B cell (primary cell): ENCODE measurements around the gene VPS26C. TPM values are rescaled to one million over a fixed set of nuclear protein-coding genes. Genes with fewer than 3 reads are reported as not detected.

Source experiments
- ATAC-seq: fragments of 200-7000 bp; cut with Tn5 transposase; one replicate; pipeline ENCODE4 v1.10.0; 2021; ENCODE audit warnings: low read depth, mild to moderate bottlenecking, moderate number of reproducible peaks, moderate library complexity
- CTCF ChIA-PET: fragments of 350-600 bp; sonication (Branson Sonifier 250); formaldehyde crosslinking; loops from one replicate; lab custom pipeline; 2021; ENCODE audit warnings: antibody characterized with exemption, inconsistent platforms; lab: Charles Lee
- POLR2A ChIA-PET: fragments of 350-600 bp; sonication (Branson Sonifier 250); formaldehyde crosslinking; loops from one replicate; lab custom pipeline; 2021; ENCODE audit warnings: antibody characterized with exemption; lab: Charles Lee
- DNase-seq: peaks from one replicate; pipeline ENCODE4 v3.0.0; 2013
- H2AFZ ChIP-seq: 2 replicates; pipeline ENCODE4 v1.6.1; 2012; ENCODE audit warnings: mild to moderate bottlenecking, low read depth, low read length; ENCODE audit not compliant: insufficient read depth, poor library complexity, severe bottlenecking
- H3K27ac ChIP-seq, 2 donors: 1 replicate in 1 of 2; 2 replicates in 1 of 2; pipeline ENCODE4 v1.5.1; 2012 to 2013; ENCODE audit warnings: low read length in 2 of 2, mild to moderate bottlenecking in 2 of 2, moderate library complexity in 1 of 2
- H3K27me3 ChIP-seq, 4 experiments: fragments of 200-600 bp in 1 of 4; sonication (generic) in 1 of 4; replicated peaks in 1 of 4; 1 replicate in 2 of 4; 2 replicates in 2 of 4; pipeline versions ENCODE4 v1.6.1 to v1.7.0; 2013 to 2016; ENCODE audit warnings: low read length in 3 of 4, mild to moderate bottlenecking in 2 of 4, mixed read lengths in 1 of 4, moderate library complexity in 1 of 4; ENCODE audit not compliant: insufficient read depth in 4 of 4, control insufficient read depth in 3 of 4; ENCODE audit errors: control extremely low read depth in 1 of 4
- H3K36me3 ChIP-seq, 2 experiments: replicated peaks in 1 of 2; 1 replicate in 1 of 2; 2 replicates in 1 of 2; pipeline versions ENCODE4 v1.6.1 to v1.7.1; 2013; ENCODE audit warnings: low read length in 1 of 2; ENCODE audit not compliant: insufficient read depth in 2 of 2, control insufficient read depth in 1 of 2; ENCODE audit errors: control extremely low read depth in 1 of 2, extremely low read depth in 1 of 2
- H3K4me1 ChIP-seq, 2 donors: fragments of 200-600 bp in 1 of 2; sonication (generic) in 1 of 2; 1 replicate in 1 of 2; 2 replicates in 1 of 2; pipeline versions ENCODE4 v1.5.1 to v1.6.1; 2013 to 2017; ENCODE audit warnings: low read length in 2 of 2; ENCODE audit not compliant: control insufficient read depth in 2 of 2, insufficient read depth in 2 of 2
- H3K4me2 ChIP-seq: replicated peaks from 2 replicates; pipeline ENCODE3; 2012; ENCODE audit warnings: mild to moderate bottlenecking, low read depth, low read length; ENCODE audit not compliant: poor library complexity, severe bottlenecking
- H3K4me3 ChIP-seq, 5 experiments: fragments of 200-600 bp in 1 of 5; sonication (generic) in 1 of 5; 1 replicate in 3 of 5; 2 replicates in 2 of 5; pipeline versions ENCODE4 v1.5.1 to v1.7.0; 2011 to 2016; ENCODE audit warnings: low read length in 4 of 5, mild to moderate bottlenecking in 4 of 5, low read depth in 2 of 5, control low read depth in 1 of 5, moderate library complexity in 1 of 5; ENCODE audit not compliant: insufficient read depth in 1 of 5; ENCODE audit errors: control extremely low read depth in 1 of 5, extremely low read depth in 1 of 5
- H3K79me2 ChIP-seq: fragments of 200-600 bp; sonication (generic); one replicate; pipeline ENCODE4 v1.6.0; 2016; ENCODE audit warnings: low read length; ENCODE audit not compliant: control insufficient read depth, insufficient read depth
- H3K9ac ChIP-seq: fragments of 200-600 bp; sonication (generic); 2 replicates; pipeline ENCODE4 v1.6.1; 2017; ENCODE audit warnings: mild to moderate bottlenecking, low read length, moderate library complexity
- H3K9me3 ChIP-seq, 3 donors: one replicate each; pipeline versions ENCODE4 v1.6.1 to v1.7.1; 2013; ENCODE audit warnings: low read length in 2 of 3; ENCODE audit not compliant: control insufficient read depth in 2 of 3, insufficient read depth in 1 of 3; ENCODE audit errors: control extremely low read depth in 1 of 3
- H4K20me1 ChIP-seq: 2 replicates; pipeline ENCODE4 v1.6.0; 2012; ENCODE audit warnings: mild to moderate bottlenecking, low read length; ENCODE audit not compliant: insufficient read depth, control insufficient read depth, poor library complexity, severe bottlenecking
- H3K27ac Mint-ChIP-seq: one replicate; pipeline ENCODE4 v1.8.0; 2021; ENCODE audit warnings: mixed read lengths
- H3K27me3 Mint-ChIP-seq: one replicate; pipeline ENCODE4 v1.8.0; 2021; ENCODE audit warnings: mixed read lengths
- H3K4me1 Mint-ChIP-seq: one replicate; pipeline ENCODE4 v1.8.0; 2021; ENCODE audit warnings: mixed read lengths
- H3K4me3 Mint-ChIP-seq: one replicate; pipeline ENCODE4 v1.8.0; 2021; ENCODE audit warnings: mixed read lengths
- H3K9me3 Mint-ChIP-seq: one replicate; pipeline ENCODE4 v1.8.0; 2022; ENCODE audit warnings: mixed read lengths; ENCODE audit not compliant: insufficient read depth
- CTCF ChIP-seq: fragments of 200-600 bp; IDR thresholded peaks from one replicate; pipeline ENCODE4 v1.8.0; 2022; ENCODE audit warnings: antibody characterized with exemption, mild to moderate bottlenecking
- EZH2 ChIP-seq: IDR thresholded peaks from 2 replicates; pipeline ENCODE4 v1.6.1; 2012; ENCODE audit warnings: borderline replicate concordance, low read depth, mild to moderate bottlenecking, moderate library complexity, low read length; ENCODE audit not compliant: insufficient read depth, poor library complexity, severe bottlenecking
- WGBS: methylation state at CpG from one replicate; pipeline ENCODE4 v1.1.5; 2013; ENCODE audit warnings: missing lambda C conversion rate; ENCODE audit not compliant: insufficient coverage; 5-methylcytosine and 5-hydroxymethylcytosine counted together
- intact Hi-C: fragments of 100-400 bp; cut with micrococcal nuclease; formaldehyde crosslinking; loops from one replicate; pipeline ENCODE4 v1.10.0; 2022
- polyA plus RNA-seq: library from polyadenylated mRNA; depleted of rRNA; stranded (reverse); fragments of >200 nt; gene quantifications from 2 replicates; pipeline ENCODE4 v1.2.3, GENCODE V29; 2012
- total RNA-seq, 2 donors: library from RNA; stranded (reverse); fragments of 120-200 nt in 1 of 2; gene quantifications; 1 replicate in 1 of 2; 2 replicates in 1 of 2; pipeline versions ENCODE4 v1.2.3 to v1.2.4, GENCODE V29; 2013 to 2022

Gene VPS26C
- total and polyA plus RNA-seq, 2 donors (not counting 1 experiment from before 2014, with no cell fraction given): 34.3 to 58.6 TPM

- DNase-seq (no peak), ATAC-seq (no peak)
- H3K9me3 ChIP-seq: no peaks in the 10 kb centered on the region
- H3K79me2 ChIP-seq: no peaks in the 10 kb centered on the region
- Mint-ChIP-seq H3K27me3 (no peaks in the 10 kb centered on the region), H3K4me1 (no peaks in the 10 kb centered on the region), H3K9me3 (no peaks in the 10 kb centered on the region), H3K27ac (no peak overlapping the region), H3K4me3 (no peak overlapping the region)
- ChIA-PET CTCF (no interaction called here), POLR2A (no interaction called here)
- peaks cover 2 to 59% of the 10 kb centered on the region in 2 experiments for H3K36me3 ChIP-seq
- no peaks in the 10 kb centered on the region for H3K4me1 ChIP-seq
- no peak for TF ChIP-seq CTCF
- no peak for TF ChIP-seq EZH2
- H3K4me2 ChIP-seq: no peak overlapping the region
- no peak overlapping the region for H3K9ac ChIP-seq
- no peaks in the 10 kb centered on the region for H4K20me1 ChIP-seq
- H3K27ac ChIP-seq: no peak overlapping the region
- 95% methylated on average over 3 of the region's 3 CpGs for WGBS
- intact Hi-C loops: no loop called here
- H3K27me3 ChIP-seq: no peaks in the 10 kb centered on the region
- no peak overlapping the region for H2AFZ ChIP-seq
- H3K4me3 ChIP-seq: no peak overlapping the region
Observed at GRCh38 chr21:37195059-37195458, 72.1 kb downstream of the VPS26C start.

GRCh38 chr21:37193676-37194075 is 73.5 kb downstream of the VPS26C start:
- Mint-ChIP-seq H3K4me1 (no peaks in the 10 kb centered on the region), H3K27ac (no peak overlapping the region), H3K9me3 (no peaks in the 10 kb centered on the region), H3K27me3 (no peaks in the 10 kb centered on the region), H3K4me3 (no peak overlapping the region)
- Histone ChIP-seq H3K4me3 (no peak overlapping the region), H3K9ac (no peak overlapping the region), H2AFZ (no peak overlapping the region), H3K36me3 (peaks cover 0 to 58% of the 10 kb centered on the region in 2 experiments), H3K79me2 (no peaks in the 10 kb centered on the region), H3K4me2 (no peak overlapping the region), H3K4me1 (no peaks in the 10 kb centered on the region), H3K27ac (no peak overlapping the region), H3K9me3 (no peaks in the 10 kb centered on the region), H3K27me3 (no peaks in the 10 kb centered on the region), H4K20me1 (no peaks in the 10 kb centered on the region)
- ChIA-PET POLR2A (no interaction called here), CTCF (no interaction called here)
- 97% methylated on average over 5 of the region's 6 CpGs for WGBS
- DNase-seq: no peak
- intact Hi-C loops: no loop called here
- TF ChIP-seq CTCF (no peak), EZH2 (no peak)
- ATAC-seq: no peak
